H1 (cell line): ENCODE data around the gene MTCL3.

Source experiments
- CTCF ChIA-PET: fragments of 300-600 bp; sonication (Branson Sonifier 250); formaldehyde crosslinking; loops from one replicate; lab custom pipeline; 2021; ENCODE audit not compliant: partially characterized antibody; lab: Charles Lee
- POLR2A ChIA-PET: fragments of 300-600 bp; sonication (Branson Sonifier 250); formaldehyde crosslinking; loops from one replicate; lab custom pipeline; 2021; ENCODE audit warnings: inconsistent platforms; ENCODE audit not compliant: partially characterized antibody; lab: Charles Lee
- DNase-seq, 2 experiments: peaks; one replicate each; pipeline versions ENCODE4 v3.0.0 to v3.0.0-alpha.2; 2010 to 2022; ENCODE audit warnings: low spot score in 2 of 2, low read depth in 1 of 2, mixed read lengths in 1 of 2
- FAIRE-seq: peaks from 2 replicates; lab custom pipeline; 2011; peaks lifted over from hg19 to GRCh38; lab: Jason Lieb, UNC
- H2AFZ ChIP-seq: 2 replicates; pipeline ENCODE4 v1.8.1; 2012; ENCODE audit warnings: low read length, inconsistent platforms
- H2AK5ac ChIP-seq: 2 replicates; pipeline ENCODE4 v1.6.1; 2013; ENCODE audit warnings: low read depth, low read length
- H2BK120ac ChIP-seq: replicated peaks from 2 replicates; pipeline ENCODE3; 2013; ENCODE audit warnings: low read depth, low read length, inconsistent platforms
- H2BK12ac ChIP-seq: 2 replicates; pipeline ENCODE4 v1.6.1; 2013; ENCODE audit warnings: low read depth, low read length
- H2BK15ac ChIP-seq: 2 replicates; pipeline ENCODE4 v1.6.1; 2013; ENCODE audit warnings: low read length
- H2BK20ac ChIP-seq: 2 replicates; pipeline ENCODE4 v1.6.1; 2013; ENCODE audit warnings: low read length
- H2BK5ac ChIP-seq: 2 replicates; pipeline ENCODE4 v1.6.1; 2013; ENCODE audit warnings: low read depth, low read length
- H3K14ac ChIP-seq: 2 replicates; pipeline ENCODE4 v1.6.1; 2013; ENCODE audit warnings: inconsistent platforms; ENCODE audit not compliant: insufficient read length
- H3K18ac ChIP-seq: 2 replicates; pipeline ENCODE4 v1.6.1; 2013; ENCODE audit warnings: low read length; ENCODE audit errors: extremely low read depth
- H3K23ac ChIP-seq: 2 replicates; pipeline ENCODE4 v1.6.1; 2013; ENCODE audit warnings: inconsistent platforms; ENCODE audit not compliant: insufficient read length
- H3K23me2 ChIP-seq: 2 replicates; pipeline ENCODE4 v1.6.1; 2013; ENCODE audit warnings: low read depth, low read length
- H3K27ac ChIP-seq: 2 replicates; pipeline ENCODE4 v1.6.1; 2011; ENCODE audit warnings: low read depth, low read length, inconsistent platforms
- H3K27me3 ChIP-seq, 4 experiments: replicated peaks in 1 of 4; 1 replicate in 1 of 4; 2 replicates in 3 of 4; pipeline versions ENCODE4 v1.6.1 to v1.8.1; 2011 to 2013; ENCODE audit warnings: low read length in 3 of 4, mild to moderate bottlenecking in 3 of 4, inconsistent platforms in 2 of 4, mixed read lengths in 2 of 4, moderate library complexity in 1 of 4; ENCODE audit not compliant: control insufficient read depth in 3 of 4, insufficient read depth in 3 of 4; ENCODE audit errors: extremely low read depth in 1 of 4
- H3K36me3 ChIP-seq, 4 experiments: 2 replicates each; pipeline versions ENCODE4 v1.6.1 to v1.8.1; 2011 to 2013; ENCODE audit warnings: mild to moderate bottlenecking in 4 of 4, low read length in 3 of 4, moderate library complexity in 2 of 4, control low read depth in 1 of 4, inconsistent platforms in 1 of 4; ENCODE audit not compliant: insufficient read depth in 4 of 4, control insufficient read depth in 2 of 4
- H3K4ac ChIP-seq: replicated peaks from 2 replicates; pipeline ENCODE3; 2013; ENCODE audit warnings: low read length, low read depth, mixed read lengths, inconsistent platforms; ENCODE audit not compliant: insufficient read length
- H3K4me1 ChIP-seq, 4 experiments: replicated peaks in 1 of 4; 1 replicate in 1 of 4; 2 replicates in 3 of 4; pipeline versions ENCODE4 v1.6.1 to v1.8.1; 2011 to 2013; ENCODE audit warnings: low read length in 3 of 4, inconsistent platforms in 2 of 4, mixed read lengths in 1 of 4; ENCODE audit not compliant: insufficient read depth in 4 of 4, control insufficient read depth in 3 of 4
- H3K4me2 ChIP-seq, 2 experiments: 2 replicates each; pipeline versions ENCODE4 v1.6.1 to v1.8.1; 2011 to 2013; ENCODE audit warnings: low read depth in 2 of 2, low read length in 2 of 2, control low read depth in 1 of 2, inconsistent platforms in 1 of 2, mild to moderate bottlenecking in 1 of 2; ENCODE audit not compliant: insufficient read depth in 1 of 2
- H3K4me3 ChIP-seq, 4 experiments: fragments of 200-600, 300-600 bp in 1 of 4; sonication (generic), shearing (Covaris generic), sonication (Bioruptor Twin) in 1 of 4; 2 replicates each; pipeline versions ENCODE4 v1.5.1 to v1.8.1; 2011 to 2016; ENCODE audit warnings: low read length in 4 of 4, low read depth in 3 of 4, control low read depth in 2 of 4, inconsistent platforms in 2 of 4, mild to moderate bottlenecking in 2 of 4, mixed read lengths in 1 of 4, moderate library complexity in 1 of 4; ENCODE audit not compliant: insufficient read depth in 2 of 4; ENCODE audit errors: extremely low read depth in 1 of 4
- H3K56ac ChIP-seq: replicated peaks from 2 replicates; pipeline ENCODE3; 2013; ENCODE audit warnings: low read depth, mild to moderate bottlenecking, mixed read lengths, low read length, inconsistent platforms; ENCODE audit not compliant: insufficient read length
- H3K79me1 ChIP-seq: 2 replicates; pipeline ENCODE4 v1.6.1; 2013; ENCODE audit warnings: low read depth, low read length, control low read depth
- H3K79me2 ChIP-seq, 2 experiments: 2 replicates each; pipeline versions ENCODE4 v1.6.1 to v1.8.1; 2012 to 2013; ENCODE audit warnings: low read length in 2 of 2, mild to moderate bottlenecking in 2 of 2, inconsistent platforms in 1 of 2; ENCODE audit not compliant: insufficient read depth in 2 of 2, control insufficient read depth in 1 of 2
- H3K9ac ChIP-seq, 4 experiments: replicated peaks in 1 of 4; 1 replicate in 1 of 4; 2 replicates in 3 of 4; pipeline versions ENCODE4 v1.6.1 to v1.8.1; 2011 to 2013; ENCODE audit warnings: low read depth in 3 of 4, low read length in 3 of 4, control low read depth in 2 of 4, mild to moderate bottlenecking in 2 of 4, moderate library complexity in 2 of 4, inconsistent platforms in 1 of 4; ENCODE audit errors: extremely low read depth in 1 of 4
- H3K9me3 ChIP-seq, 2 experiments: 2 replicates each; pipeline versions ENCODE4 v1.6.1 to v1.8.1; 2012 to 2013; ENCODE audit warnings: mild to moderate bottlenecking in 2 of 2, moderate library complexity in 2 of 2, control low read depth in 1 of 2, inconsistent platforms in 1 of 2, low read depth in 1 of 2, low read length in 1 of 2, mixed read lengths in 1 of 2; ENCODE audit not compliant: insufficient read depth in 2 of 2
- H4K20me1 ChIP-seq, 2 experiments: replicated peaks in 1 of 2; 2 replicates each; pipeline versions ENCODE3 to v1.8.1; 2011 to 2013; ENCODE audit warnings: inconsistent platforms in 2 of 2, low read length in 2 of 2, mild to moderate bottlenecking in 1 of 2; ENCODE audit not compliant: insufficient read depth in 2 of 2, control insufficient read depth in 1 of 2
- H4K5ac ChIP-seq: 2 replicates; pipeline ENCODE4 v1.6.1; 2013; ENCODE audit warnings: low read length, low read depth, mixed read lengths, inconsistent platforms; ENCODE audit not compliant: insufficient read length
- H4K8ac ChIP-seq: 2 replicates; pipeline ENCODE4 v1.8.0; 2013; ENCODE audit warnings: mild to moderate bottlenecking, moderate library complexity, low read length, inconsistent platforms; ENCODE audit not compliant: insufficient read depth; ENCODE audit errors: extremely low read depth
- H4K91ac ChIP-seq: replicated peaks from 2 replicates; pipeline ENCODE3; 2013; ENCODE audit warnings: low read length, mixed read lengths, inconsistent platforms; ENCODE audit not compliant: insufficient read length
- MAX ChIP-seq: IDR thresholded peaks from 2 replicates; pipeline ENCODE4 v1.6.1; 2012; ENCODE audit warnings: inconsistent platforms
- RAD21 ChIP-seq, 2 experiments: IDR thresholded peaks in 1 of 2; conservative IDR thresholded peaks in 1 of 2; 2 replicates each; pipeline ENCODE4 v1.6.1; 2011; ENCODE audit warnings: low read depth in 2 of 2, low read length in 2 of 2, improper control_type of control experiment in 1 of 2, inconsistent platforms in 1 of 2, mild to moderate bottlenecking in 1 of 2, moderate library complexity in 1 of 2
- SIX5 ChIP-seq: IDR thresholded peaks from 2 replicates; pipeline ENCODE4 v1.6.1; 2011; ENCODE audit warnings: mild to moderate bottlenecking, low read depth, low read length
- WGBS, 2 experiments: shearing (Covaris generic) in 1 of 2; methylation state at CpG; one replicate each; pipeline versions ENCODE4 v1.1.6 to v1.1.7; 2013 to 2015; ENCODE audit warnings: low lambda C conversion rate in 2 of 2, mixed read lengths in 2 of 2, inconsistent platforms in 1 of 2, low coverage in 1 of 2, missing lambda C conversion rate in 1 of 2; ENCODE audit not compliant: insufficient replicate concordance in 2 of 2, insufficient coverage in 1 of 2, insufficient read length in 1 of 2; ENCODE audit errors: extremely low coverage in 1 of 2, missing lambda C conversion rate in 1 of 2; 5-methylcytosine and 5-hydroxymethylcytosine counted together
- TF ChIP-seq, protein P1 (sequence below), 3 experiments: IDR thresholded peaks; 1 replicate in 2 of 3; 2 replicates in 1 of 3; pipeline versions ENCODE4 v1.5.1 to v1.6.1; 2011; ENCODE audit warnings: low read length in 3 of 3, mild to moderate bottlenecking in 3 of 3, inconsistent platforms in 2 of 3, low read depth in 1 of 3, moderate library complexity in 1 of 3; ENCODE audit not compliant: insufficient read depth in 1 of 3; ENCODE audit errors: control extremely low read depth in 1 of 3
- TF ChIP-seq, protein P2 (sequence below): IDR thresholded peaks from 2 replicates; pipeline ENCODE4 v1.6.1; 2012; ENCODE audit warnings: inconsistent platforms

The MTCL3 gene

GRCh38 chr6:127464881-127465459, 54.2 kb downstream of the MTCL3 start:
- no peak overlapping the region for H3K4ac ChIP-seq
- H3K4me3 ChIP-seq, result no peak overlapping the region
- TF ChIP-seq SIX5 (no peak), RAD21 (IDR thresholded peaks at IDR 0.05 in 1 of 2, conservative IDR thresholded peaks at IDR 0.05 in 1 of 2; ENCODE audit: low read depth in 2 of 2, low read length in 2 of 2) (peak; percentile 92 to 94), MAX (peak; percentile 75)
- TF ChIP-seq, protein P1, sequence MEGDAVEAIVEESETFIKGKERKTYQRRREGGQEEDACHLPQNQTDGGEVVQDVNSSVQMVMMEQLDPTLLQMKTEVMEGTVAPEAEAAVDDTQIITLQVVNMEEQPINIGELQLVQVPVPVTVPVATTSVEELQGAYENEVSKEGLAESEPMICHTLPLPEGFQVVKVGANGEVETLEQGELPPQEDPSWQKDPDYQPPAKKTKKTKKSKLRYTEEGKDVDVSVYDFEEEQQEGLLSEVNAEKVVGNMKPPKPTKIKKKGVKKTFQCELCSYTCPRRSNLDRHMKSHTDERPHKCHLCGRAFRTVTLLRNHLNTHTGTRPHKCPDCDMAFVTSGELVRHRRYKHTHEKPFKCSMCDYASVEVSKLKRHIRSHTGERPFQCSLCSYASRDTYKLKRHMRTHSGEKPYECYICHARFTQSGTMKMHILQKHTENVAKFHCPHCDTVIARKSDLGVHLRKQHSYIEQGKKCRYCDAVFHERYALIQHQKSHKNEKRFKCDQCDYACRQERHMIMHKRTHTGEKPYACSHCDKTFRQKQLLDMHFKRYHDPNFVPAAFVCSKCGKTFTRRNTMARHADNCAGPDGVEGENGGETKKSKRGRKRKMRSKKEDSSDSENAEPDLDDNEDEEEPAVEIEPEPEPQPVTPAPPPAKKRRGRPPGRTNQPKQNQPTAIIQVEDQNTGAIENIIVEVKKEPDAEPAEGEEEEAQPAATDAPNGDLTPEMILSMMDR (IDR thresholded peaks at IDR 0.05; ENCODE audit: control extremely low read depth in 1 of 3, insufficient read depth in 1 of 3, low read depth in 1 of 3, low read length in 3 of 3), result peak; percentile 60 to 91 (median 84)
- TF ChIP-seq, protein P2, sequence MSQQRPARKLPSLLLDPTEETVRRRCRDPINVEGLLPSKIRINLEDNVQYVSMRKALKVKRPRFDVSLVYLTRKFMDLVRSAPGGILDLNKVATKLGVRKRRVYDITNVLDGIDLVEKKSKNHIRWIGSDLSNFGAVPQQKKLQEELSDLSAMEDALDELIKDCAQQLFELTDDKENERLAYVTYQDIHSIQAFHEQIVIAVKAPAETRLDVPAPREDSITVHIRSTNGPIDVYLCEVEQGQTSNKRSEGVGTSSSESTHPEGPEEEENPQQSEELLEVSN, result peak; percentile 38
- TF ChIP-seq, all 59 proteins: peak for 4
- no peak overlapping the region for H3K4me2 ChIP-seq
- H3K56ac ChIP-seq, result no peak overlapping the region
- no peak overlapping the region for H2BK12ac ChIP-seq
- DNase-seq, result peak in 1 of 2 experiments; percentile 74
- H4K20me1 ChIP-seq, result no peaks in the 10 kb centered on the region
- H3K23me2 ChIP-seq, result no peaks in the 10 kb centered on the region
- no peak overlapping the region for H3K9ac ChIP-seq
- H4K5ac ChIP-seq, result no peak overlapping the region
- no peak overlapping the region for H2AFZ ChIP-seq
- no peaks in the 10 kb centered on the region for H3K27me3 ChIP-seq
- ChIA-PET POLR2A (interaction anchor here (2.4 kb wide), 1 partner anchor 18 kb away, joined by 8 read pairs; no protein-coding TSS in a partner anchor), CTCF (interaction anchor here (0.9 to 14.6 kb wide), 13 partner anchors 9 to 83 kb away, joined by 3 to 221 read pairs (median 5); partner anchors contain the start of gene MTCL3)
- no peak overlapping the region for H2AK5ac ChIP-seq
- H3K9me3 ChIP-seq, result no peaks in the 10 kb centered on the region
- 56% methylated on average over 3 of the region's 3 CpGs; no CpG with 5 or more reads in 1 of the 2 experiments for WGBS, 2 experiments
- H3K36me3 ChIP-seq, result no peaks in the 10 kb centered on the region
- peak; percentile 97 for FAIRE-seq
- H3K79me1 ChIP-seq, result no peaks in the 10 kb centered on the region
- no peak overlapping the region for H3K27ac ChIP-seq
- no peak overlapping the region for H3K18ac ChIP-seq
- H4K91ac ChIP-seq, result no peak overlapping the region
- H2BK120ac ChIP-seq, result no peak overlapping the region
- H4K8ac ChIP-seq, result no peak overlapping the region
- no peaks in the 10 kb centered on the region for H3K79me2 ChIP-seq
- H2BK20ac ChIP-seq, result no peak overlapping the region
- H3K14ac ChIP-seq, result no peak overlapping the region
- H2BK15ac ChIP-seq, result no peak overlapping the region
- no peaks in the 10 kb centered on the region for H3K4me1 ChIP-seq
- H2BK5ac ChIP-seq, result no peak overlapping the region
- H3K23ac ChIP-seq, result no peak overlapping the region
